OCI-LY3 (cell line): ENCODE data around the gene DERL2.

Experiments used
- H2AFZ ChIP-seq: fragments of 200-600, 300-600 bp; shearing (Covaris generic); 2 replicates; pipeline ENCODE4 v1.6.0; 2014; ENCODE audit warnings: antibody characterized with exemption, low read depth, low read length
- H3K27ac ChIP-seq: fragments of 200-600, 300-600 bp; sonication (generic); 2 replicates; pipeline ENCODE4 v1.5.1; 2014; ENCODE audit warnings: mild to moderate bottlenecking, low read length, moderate library complexity, mixed read lengths
- H3K27me3 ChIP-seq: fragments of 200-600, 300-600 bp; sonication (generic); 2 replicates; pipeline ENCODE4 v1.6.1; 2014; ENCODE audit warnings: low read depth, low read length, mixed read lengths
- H3K36me3 ChIP-seq: fragments of 200-600, 300-600 bp; sonication (generic); replicated peaks from 2 replicates; pipeline ENCODE3; 2014; ENCODE audit warnings: low read depth, low read length, mixed read lengths
- H3K4me1 ChIP-seq: fragments of 300-600, 200-600 bp; sonication (generic); 2 replicates; pipeline ENCODE4 v1.6.1; 2014; ENCODE audit warnings: low read length, mixed read lengths
- H3K4me2 ChIP-seq: fragments of 200-600, 300-600 bp; sonication (generic); 2 replicates; pipeline ENCODE4 v1.6.1; 2014; ENCODE audit warnings: low read length, mixed read lengths
- H3K4me3 ChIP-seq: fragments of 300-600, 200-600 bp; sonication (generic); 2 replicates; pipeline ENCODE4 v1.5.1; 2014; ENCODE audit warnings: antibody characterized with exemption, mild to moderate bottlenecking, low read length, moderate library complexity
- H3K79me2 ChIP-seq: fragments of 300-600, 200-600 bp; shearing (Covaris generic); 2 replicates; pipeline ENCODE4 v1.6.1; 2014; ENCODE audit warnings: mild to moderate bottlenecking, low read length, mixed read lengths
- H3K9ac ChIP-seq: fragments of 300-600, 200-600 bp; shearing (Covaris generic); 2 replicates; pipeline ENCODE4 v1.6.0; 2014; ENCODE audit warnings: mild to moderate bottlenecking, low read length, moderate library complexity
- H3K9me3 ChIP-seq: fragments of 200-600, 300-600 bp; shearing (Covaris generic); 2 replicates; pipeline ENCODE4 v1.6.1; 2014; ENCODE audit warnings: low read length, mixed read lengths; ENCODE audit not compliant: insufficient read depth
- H4K20me1 ChIP-seq: fragments of 200-600, 300-600 bp; sonication (generic); 2 replicates; pipeline ENCODE4 v1.6.1; 2016; ENCODE audit warnings: low read length, mixed read lengths; ENCODE audit not compliant: insufficient read depth
- EZH2phosphoT487 ChIP-seq: fragments of 200-600 bp; shearing (Covaris generic); IDR thresholded peaks from 2 replicates; pipeline ENCODE4 v1.6.1; 2018; ENCODE audit warnings: antibody characterized with exemption, mixed run types, low read depth
- TF ChIP-seq, protein P1 (sequence below): fragments of 200-600, 300-600 bp; sonication (generic); IDR thresholded peaks from 2 replicates; pipeline ENCODE4 v1.5.1; 2014; ENCODE audit warnings: antibody characterized with exemption, low read length, low read depth

Gene DERL2

DNA sequence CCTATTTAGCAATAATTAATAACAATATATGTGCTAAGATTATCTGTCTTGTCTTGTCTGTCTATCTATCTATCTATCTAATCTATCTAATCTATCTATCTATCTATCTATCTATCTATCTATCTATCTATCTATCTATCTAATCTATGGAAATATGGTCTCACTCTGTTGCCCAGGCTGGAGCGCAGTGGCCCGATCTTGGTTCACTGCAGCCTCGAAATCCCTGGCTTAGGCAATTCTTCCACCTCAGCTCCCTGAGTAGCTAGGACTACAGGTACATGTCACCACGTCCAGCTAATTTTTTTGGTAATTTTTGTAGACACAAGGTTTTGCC lies 45.1 kb upstream of the DERL2 start:
- H3K27me3 ChIP-seq = no peaks in the 10 kb centered on the region
- H3K4me3 ChIP-seq = no peak overlapping the region
- no peaks in the 10 kb centered on the region for H3K9me3 ChIP-seq
- no peak overlapping the region for H2AFZ ChIP-seq
- H3K27ac ChIP-seq = no peak overlapping the region
- H4K20me1 ChIP-seq = no peaks in the 10 kb centered on the region
- TF ChIP-seq, protein P1, sequence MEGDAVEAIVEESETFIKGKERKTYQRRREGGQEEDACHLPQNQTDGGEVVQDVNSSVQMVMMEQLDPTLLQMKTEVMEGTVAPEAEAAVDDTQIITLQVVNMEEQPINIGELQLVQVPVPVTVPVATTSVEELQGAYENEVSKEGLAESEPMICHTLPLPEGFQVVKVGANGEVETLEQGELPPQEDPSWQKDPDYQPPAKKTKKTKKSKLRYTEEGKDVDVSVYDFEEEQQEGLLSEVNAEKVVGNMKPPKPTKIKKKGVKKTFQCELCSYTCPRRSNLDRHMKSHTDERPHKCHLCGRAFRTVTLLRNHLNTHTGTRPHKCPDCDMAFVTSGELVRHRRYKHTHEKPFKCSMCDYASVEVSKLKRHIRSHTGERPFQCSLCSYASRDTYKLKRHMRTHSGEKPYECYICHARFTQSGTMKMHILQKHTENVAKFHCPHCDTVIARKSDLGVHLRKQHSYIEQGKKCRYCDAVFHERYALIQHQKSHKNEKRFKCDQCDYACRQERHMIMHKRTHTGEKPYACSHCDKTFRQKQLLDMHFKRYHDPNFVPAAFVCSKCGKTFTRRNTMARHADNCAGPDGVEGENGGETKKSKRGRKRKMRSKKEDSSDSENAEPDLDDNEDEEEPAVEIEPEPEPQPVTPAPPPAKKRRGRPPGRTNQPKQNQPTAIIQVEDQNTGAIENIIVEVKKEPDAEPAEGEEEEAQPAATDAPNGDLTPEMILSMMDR = no peak
- TF ChIP-seq EZH2phosphoT487 = no peak
- no peaks in the 10 kb centered on the region for H3K4me1 ChIP-seq
- no peak overlapping the region for H3K4me2 ChIP-seq
- H3K36me3 ChIP-seq = no peaks in the 10 kb centered on the region
- no peaks in the 10 kb centered on the region for H3K79me2 ChIP-seq
- no peak overlapping the region for H3K9ac ChIP-seq

DNA sequence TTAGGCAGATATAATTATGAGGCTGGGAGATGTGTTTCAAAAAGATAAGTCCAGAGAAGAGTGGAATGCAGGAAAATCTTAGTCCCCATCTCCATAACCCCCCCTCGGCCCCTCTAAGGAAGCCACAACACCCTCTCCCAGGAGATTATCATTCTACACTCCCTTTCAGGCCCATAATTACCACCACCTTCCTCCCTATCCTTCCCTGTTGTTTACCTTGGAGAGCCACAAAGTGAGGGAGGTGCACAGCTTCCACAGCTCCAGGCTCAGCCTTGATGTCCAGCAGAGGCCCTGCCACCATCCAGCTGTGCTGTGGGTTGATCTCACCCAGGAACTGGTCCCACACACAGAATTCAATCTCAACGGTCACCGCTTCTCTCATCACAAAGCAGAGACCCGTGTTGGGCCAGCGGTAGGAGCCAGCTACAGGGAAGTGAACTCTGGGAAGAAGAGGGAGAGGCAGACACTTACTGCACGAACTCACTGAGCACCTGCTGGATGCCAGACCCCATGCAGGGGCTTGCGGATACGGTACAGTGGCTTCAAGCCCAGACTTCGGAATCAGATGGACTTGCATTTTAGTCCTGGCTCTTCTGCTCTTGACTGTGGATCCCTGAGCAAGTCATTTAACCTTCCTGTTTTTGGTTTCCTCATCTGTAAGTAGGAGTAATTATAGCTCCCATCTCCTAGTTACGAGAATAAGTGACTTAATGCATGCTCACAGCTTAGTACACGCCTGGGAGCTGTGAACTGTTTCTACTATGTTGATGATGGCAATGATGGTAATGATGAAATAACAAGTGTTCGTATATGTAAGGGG lies 44.5 kb upstream of the DERL2 start:
- Histone ChIP-seq H3K4me3 (no peak overlapping the region), H3K27me3 (no peaks in the 10 kb centered on the region), H3K9ac (no peak overlapping the region), H3K27ac (no peak overlapping the region), H4K20me1 (no peaks in the 10 kb centered on the region), H3K79me2 (no peaks in the 10 kb centered on the region), H3K9me3 (no peaks in the 10 kb centered on the region), H3K4me1 (no peaks in the 10 kb centered on the region), H3K36me3 (no peaks in the 10 kb centered on the region), H2AFZ (no peak overlapping the region), H3K4me2 (no peak overlapping the region)
- TF ChIP-seq EZH2phosphoT487 = no peak
- TF ChIP-seq, protein P1 = no peak

DNA sequence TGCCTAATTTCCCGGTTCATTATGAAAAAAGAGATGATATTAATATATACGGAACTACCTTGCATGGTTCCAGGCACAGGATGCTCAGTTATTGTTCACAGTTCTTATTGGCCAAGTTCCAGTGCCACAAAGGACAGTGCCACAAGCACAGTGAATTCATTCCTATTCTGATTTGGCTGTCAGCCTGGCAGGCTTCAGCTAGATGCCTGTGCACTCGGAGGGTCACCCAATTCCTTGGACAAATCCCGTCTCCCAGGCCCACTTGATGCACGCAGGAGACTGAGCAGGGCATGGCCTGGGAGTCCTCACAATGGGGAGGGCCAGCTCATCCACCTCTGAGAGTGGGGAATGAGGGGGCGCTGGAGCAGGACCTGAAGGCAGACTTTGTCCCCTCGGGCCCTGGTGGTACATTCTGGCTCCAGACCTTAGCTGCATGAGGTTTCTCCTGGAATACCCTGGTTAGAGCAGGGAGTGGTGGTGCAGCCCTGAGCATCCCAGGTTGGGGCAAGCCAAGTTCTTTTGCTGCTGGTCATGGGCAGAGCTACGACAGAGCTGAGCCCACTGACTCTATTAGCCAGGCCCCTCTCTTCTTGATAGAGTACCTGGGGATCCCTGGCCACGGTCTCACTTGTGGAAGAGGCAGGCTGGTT lies 41.7 kb upstream of the DERL2 start:
- Histone ChIP-seq H3K27ac (no peak overlapping the region), H4K20me1 (no peaks in the 10 kb centered on the region), H3K27me3 (no peaks in the 10 kb centered on the region), H2AFZ (no peak overlapping the region), H3K79me2 (no peaks in the 10 kb centered on the region), H3K36me3 (no peaks in the 10 kb centered on the region), H3K9ac (no peak overlapping the region), H3K4me2 (no peak overlapping the region), H3K9me3 (no peaks in the 10 kb centered on the region), H3K4me1 (no peaks in the 10 kb centered on the region), H3K4me3 (no peak overlapping the region)
- no peak for TF ChIP-seq EZH2phosphoT487
- TF ChIP-seq, protein P1 = no peak

DNA sequence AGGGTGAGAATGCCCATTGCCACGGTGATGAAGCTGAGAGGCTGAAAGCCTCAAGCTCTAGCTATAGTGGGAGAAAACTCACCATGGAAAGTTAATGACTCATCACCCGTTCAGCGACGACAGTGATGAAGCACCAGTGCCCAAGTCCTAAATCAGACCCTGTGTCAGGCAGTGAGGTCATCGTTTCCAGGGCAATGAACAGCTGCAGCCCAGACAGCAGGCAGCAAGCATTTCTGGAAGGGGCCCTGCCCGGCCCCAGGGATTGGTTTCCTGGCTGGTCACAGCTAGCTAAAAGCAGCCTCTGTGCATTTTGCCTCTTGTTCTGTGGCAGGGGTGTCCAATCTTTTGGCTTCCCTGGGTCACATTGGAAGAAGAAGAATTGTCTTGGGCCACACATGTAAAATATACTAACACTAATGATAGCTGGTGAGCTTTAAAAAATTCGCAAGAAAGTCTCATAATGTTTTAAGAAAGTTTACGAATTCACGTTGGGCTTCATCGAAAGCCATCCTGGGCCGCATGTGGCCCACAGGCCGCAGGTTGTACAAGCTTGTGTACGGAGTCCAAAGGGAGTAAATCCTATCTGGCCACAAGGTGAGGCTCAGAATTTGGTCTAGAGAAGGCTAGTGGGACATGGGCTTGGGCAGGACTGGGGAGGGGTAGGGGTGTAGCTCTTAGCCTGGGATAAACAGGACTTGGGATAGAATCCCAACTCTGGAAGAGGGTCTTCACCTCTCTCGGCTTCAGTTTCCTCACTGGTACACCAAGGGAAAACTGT lies 41.0 kb upstream of the DERL2 start:
- no peaks in the 10 kb centered on the region for H3K36me3 ChIP-seq
- TF ChIP-seq, protein P1 = no peak
- TF ChIP-seq EZH2phosphoT487 = no peak
- H3K27ac ChIP-seq = no peak overlapping the region
- no peak overlapping the region for H3K4me2 ChIP-seq
- H3K9ac ChIP-seq = no peak overlapping the region
- H2AFZ ChIP-seq = no peak overlapping the region
- no peak overlapping the region for H3K4me3 ChIP-seq
- no peaks in the 10 kb centered on the region for H3K27me3 ChIP-seq
- no peaks in the 10 kb centered on the region for H3K9me3 ChIP-seq
- no peaks in the 10 kb centered on the region for H3K4me1 ChIP-seq
- no peaks in the 10 kb centered on the region for H4K20me1 ChIP-seq
- no peaks in the 10 kb centered on the region for H3K79me2 ChIP-seq
